SIG-M5 treated with dmso at 0.1 percent for 504 hours (cell line): ENCODE data around the gene HSPA1L.

Experiments
- DNase-seq: peaks from one replicate; lab custom pipeline; 2025; ENCODE audit not compliant: unreplicated experiment; lab: John Stamatoyannopoulos, UW

HSPA1L gene

GRCh38 chr6:31784098-31784925, 30.8 kb downstream of the HSPA1L start:
- DNase-seq = no peak

- DNase-seq = no peak
These were observed 32.8 kb downstream of the HSPA1L start for GRCh38 chr6:31782126-31782855.

GRCh38 chr6:31781244-31782125, 33.6 kb downstream of the HSPA1L start:
- DNase-seq = no peak

GRCh38 chr6:31780507-31781243, 34.4 kb downstream of the HSPA1L start:
- no peak for DNase-seq

- DNase-seq = no peak
These were observed 35.2 kb downstream of the HSPA1L start for GRCh38 chr6:31779908-31780307.

GRCh38 chr6:31778999-31779885, 35.8 kb downstream of the HSPA1L start:
- DNase-seq = no peak

GRCh38 chr6:31778193-31778592, 36.9 kb downstream of the HSPA1L start:
- DNase-seq = no peak

- no peak for DNase-seq
These were observed 37.4 kb downstream of the HSPA1L start for GRCh38 chr6:31777667-31778050.

GRCh38 chr6:31776989-31777666, 38.0 kb downstream of the HSPA1L start, which contains the start of gene VWA7:
VWA7 (minus strand) TSS chr6:31777328; CDS start chr6:31776779, 549 bp downstream.
- peak; percentile 49 for DNase-seq

GRCh38 chr6:31776485-31776988, 38.5 kb downstream of the HSPA1L start:
- no peak for DNase-seq

- DNase-seq = no peak
These were observed 39.2 kb downstream of the HSPA1L start for GRCh38 chr6:31775633-31776484.

GRCh38 chr6:31775184-31775583, 39.9 kb downstream of the HSPA1L start:
- DNase-seq = no peak

- DNase-seq = no peak
These were observed 43.1 kb downstream of the HSPA1L start for GRCh38 chr6:31771992-31772358.

- no peak for DNase-seq
These were observed 44.2 kb downstream of the HSPA1L start for GRCh38 chr6:31770860-31771259.

- DNase-seq = peak; percentile 73
These were observed 45.3 kb downstream of the HSPA1L start for GRCh38 chr6:31769684-31770371.

- DNase-seq = peak; percentile 38
These were observed 46.5 kb downstream of the HSPA1L start for GRCh38 chr6:31768363-31769257.
